ENCODE measurements around the gene LRRC37B.
"Not testable (repeated sequence)": the region's sequence is repeated elsewhere in the genome, so short reads cannot be mapped to it uniquely, and the experiment has no call there.

DNA sequence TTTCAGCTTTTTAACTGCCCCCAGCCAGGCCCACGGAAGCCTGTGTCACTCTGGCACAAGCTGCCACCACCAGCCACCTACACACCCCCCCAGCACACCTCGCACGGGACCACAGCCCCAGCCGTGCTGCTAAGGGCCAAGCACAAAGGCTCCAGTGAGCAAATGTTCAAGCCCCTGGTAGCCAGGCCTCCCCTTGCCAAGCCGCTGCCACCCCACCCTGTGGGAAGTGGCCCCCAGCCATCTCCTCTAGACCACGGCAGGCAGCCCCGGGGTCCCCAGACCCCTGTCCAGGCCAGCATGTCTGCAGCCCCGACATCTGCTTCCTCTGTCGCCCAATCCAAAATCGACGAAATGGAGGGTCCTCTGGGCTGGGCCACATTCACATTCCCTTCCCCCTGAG, 35.1 kb downstream of the LRRC37B start:
- not testable (repeated sequence) for TF ChIP-seq POLR2AphosphoS5, POLR2A, TAF1 (IDR thresholded peaks at IDR 0.05; ENCODE audit: low read depth, low read length)
